HepG2 (cell line): ENCODE measurements around the gene CDYL. TPM values are rescaled to one million over a fixed set of nuclear protein-coding genes. Genes with fewer than 3 reads are reported as not detected.

Source experiments
- CEBPZ ChIP-seq: IDR thresholded peaks from 2 replicates; pipeline ENCODE4 v1.6.1; 2012; ENCODE audit warnings: low read length, improper control_type of control experiment
- CHD4 ChIP-seq: fragments of 200-600 bp; sonication (generic); IDR thresholded peaks from 2 replicates; pipeline ENCODE4 v1.7.0; 2017; ENCODE audit warnings: mild to moderate bottlenecking, low read length, borderline replicate concordance
- FOXA3 ChIP-seq: IDR thresholded peaks from 2 replicates; pipeline ENCODE4 v1.6.1; 2016; ENCODE audit warnings: missing genetic modification reagents, missing compliant biosample characterization
- KMT2B ChIP-seq: IDR thresholded peaks from 2 replicates; pipeline ENCODE4 v1.6.1; 2016; ENCODE audit warnings: missing genetic modification reagents, missing compliant biosample characterization
- MAFG ChIP-seq: sonication (generic); formaldehyde crosslinking; IDR thresholded peaks from 2 replicates; pipeline ENCODE4 v1.5.1; 2020; ENCODE audit warnings: mild to moderate bottlenecking, missing genetic modification reagents
- NFYB ChIP-seq: sonication (generic); formaldehyde crosslinking; IDR thresholded peaks from 2 replicates; pipeline ENCODE4 v1.4.0; 2020; ENCODE audit warnings: missing genetic modification reagents
- NFYC ChIP-seq: IDR thresholded peaks from 2 replicates; pipeline ENCODE4 v1.6.1; 2016; ENCODE audit warnings: missing genetic modification reagents, missing compliant biosample characterization
- PCBP2 ChIP-seq: fragments of 200-400 bp; formaldehyde crosslinking; optimal IDR thresholded peaks from 2 replicates; pipeline ENCODE3; 2018; ENCODE audit warnings: low read length, low read depth; ENCODE audit not compliant: poor library complexity, severe bottlenecking
- RCOR2 ChIP-seq: IDR thresholded peaks from 2 replicates; pipeline ENCODE4 v1.6.1; 2016; ENCODE audit warnings: missing biosample characterization, missing genetic modification reagents
- SMAD1 ChIP-seq: sonication (generic); formaldehyde crosslinking; IDR thresholded peaks from 2 replicates; pipeline ENCODE4 v1.4.0; 2020; ENCODE audit warnings: missing genetic modification reagents, low read depth, mild to moderate bottlenecking, borderline replicate concordance
- ZFP36L2 ChIP-seq: sonication (generic); formaldehyde crosslinking; IDR thresholded peaks from 2 replicates; pipeline ENCODE4 v1.4.0; 2020; ENCODE audit warnings: missing genetic modification reagents
- ZKSCAN8 ChIP-seq: IDR thresholded peaks from 2 replicates; pipeline ENCODE4 v1.6.1; 2016; ENCODE audit warnings: borderline replicate concordance, missing genetic modification reagents, missing compliant biosample characterization
- ZNF224 ChIP-seq: sonication (generic); formaldehyde crosslinking; IDR thresholded peaks from 2 replicates; pipeline ENCODE4 v1.5.0; 2020; ENCODE audit warnings: mild to moderate bottlenecking, missing genetic modification reagents
- ZNF367 ChIP-seq: sonication (generic); formaldehyde crosslinking; IDR thresholded peaks from 2 replicates; pipeline ENCODE4 v1.4.0; 2020; ENCODE audit warnings: missing genetic modification reagents, borderline replicate concordance
- ZNF615 ChIP-seq: sonication (generic); formaldehyde crosslinking; IDR thresholded peaks from 2 replicates; pipeline ENCODE4 v1.5.0; 2020; ENCODE audit warnings: mild to moderate bottlenecking, missing genetic modification reagents, borderline replicate concordance
- ZNF75D ChIP-seq: sonication (generic); formaldehyde crosslinking; IDR thresholded peaks from 2 replicates; pipeline ENCODE4 v1.8.1; 2023; ENCODE audit warnings: missing genetic modification reagents, mild to moderate bottlenecking, borderline replicate concordance
- ZNF841 ChIP-seq: sonication (generic); formaldehyde crosslinking; IDR thresholded peaks from 2 replicates; pipeline ENCODE4 v1.8.1; 2023; ENCODE audit warnings: missing genetic modification reagents, borderline replicate concordance
- polyA plus RNA-seq, 8 experiments: library from polyadenylated mRNA; depleted of rRNA in 3 of 8; stranded (reverse) in 7 of 8; unstranded in 1 of 8; fragments of >200 nt; fragmentation: Illumina TruSeq in 4 of 8; extraction: Trizol in 4 of 8; gene quantifications; 2 replicates each; pipeline versions ENCODE4 v1.2.1 to v1.2.3, GENCODE V29; 2011 to 2016; ENCODE audit warnings: low read depth in 4 of 8, missing spikeins in 1 of 8, mixed read lengths in 1 of 8; ENCODE audit not compliant: insufficient read depth in 1 of 8
- total RNA-seq, 5 experiments: library from RNA; depleted of rRNA; stranded (reverse); fragments of >200 nt; fragmentation: Illumina TruSeq; extraction: Trizol; gene quantifications; 2 replicates each; pipeline ENCODE4 v1.2.3, GENCODE V29; 2016; ENCODE audit warnings: low read depth in 1 of 5
- TF ChIP-seq, protein P1 (sequence below): sonication (generic); formaldehyde crosslinking; IDR thresholded peaks from 2 replicates; pipeline ENCODE4 v1.4.0; 2020; ENCODE audit warnings: missing genetic modification reagents
- TF ChIP-seq, protein P2 (sequence below): sonication (generic); formaldehyde crosslinking; IDR thresholded peaks from 2 replicates; pipeline ENCODE4 v1.4.0; 2020; ENCODE audit warnings: mild to moderate bottlenecking, missing genetic modification reagents

Gene CDYL
- total and polyA plus RNA-seq, 2 of the 13 experiments (the other 11 are each of a cell fraction or from before 2014, with no cell fraction given): 22.8 to 105 TPM

DNA sequence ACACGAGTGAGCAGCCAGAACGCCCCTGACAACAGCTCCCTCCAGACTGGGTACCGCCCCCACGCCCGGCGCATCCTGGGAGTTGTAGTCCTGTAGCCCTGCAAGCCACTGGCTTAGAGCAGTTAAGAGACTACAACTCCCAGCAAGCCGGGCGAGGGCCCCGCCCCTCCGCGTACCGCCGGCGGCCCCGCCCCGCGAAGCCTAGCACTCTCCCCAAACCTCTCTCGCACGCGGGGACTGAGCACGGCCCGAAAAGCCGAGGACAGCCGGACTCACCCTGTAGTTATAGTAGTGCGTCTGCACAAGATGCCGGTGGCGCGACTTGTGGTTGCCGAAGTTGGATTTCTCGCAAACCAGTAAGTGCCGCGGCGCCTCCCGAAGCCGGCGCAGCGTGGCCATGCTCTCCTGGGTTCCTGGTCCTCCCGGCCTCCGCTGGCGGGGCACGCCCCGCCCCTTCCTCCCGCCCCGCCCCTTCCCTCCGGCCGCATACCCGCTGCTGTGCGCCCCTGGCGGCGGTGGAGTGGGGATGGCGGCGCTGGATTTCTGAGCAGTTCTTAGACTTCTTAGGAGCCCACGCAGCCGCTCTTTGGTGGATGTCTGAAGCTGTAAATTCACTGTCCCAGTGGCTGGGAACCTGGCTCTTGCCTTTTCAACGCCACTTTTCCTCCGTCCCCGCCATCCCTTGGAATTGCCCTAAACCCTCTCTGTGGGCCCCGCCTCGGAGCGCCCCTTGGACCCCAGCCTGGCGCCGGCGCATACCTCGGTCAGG, 227.6 kb downstream of the CDYL start, which contains the start of gene RPP40 (continued):
- TF ChIP-seq, protein P1, sequence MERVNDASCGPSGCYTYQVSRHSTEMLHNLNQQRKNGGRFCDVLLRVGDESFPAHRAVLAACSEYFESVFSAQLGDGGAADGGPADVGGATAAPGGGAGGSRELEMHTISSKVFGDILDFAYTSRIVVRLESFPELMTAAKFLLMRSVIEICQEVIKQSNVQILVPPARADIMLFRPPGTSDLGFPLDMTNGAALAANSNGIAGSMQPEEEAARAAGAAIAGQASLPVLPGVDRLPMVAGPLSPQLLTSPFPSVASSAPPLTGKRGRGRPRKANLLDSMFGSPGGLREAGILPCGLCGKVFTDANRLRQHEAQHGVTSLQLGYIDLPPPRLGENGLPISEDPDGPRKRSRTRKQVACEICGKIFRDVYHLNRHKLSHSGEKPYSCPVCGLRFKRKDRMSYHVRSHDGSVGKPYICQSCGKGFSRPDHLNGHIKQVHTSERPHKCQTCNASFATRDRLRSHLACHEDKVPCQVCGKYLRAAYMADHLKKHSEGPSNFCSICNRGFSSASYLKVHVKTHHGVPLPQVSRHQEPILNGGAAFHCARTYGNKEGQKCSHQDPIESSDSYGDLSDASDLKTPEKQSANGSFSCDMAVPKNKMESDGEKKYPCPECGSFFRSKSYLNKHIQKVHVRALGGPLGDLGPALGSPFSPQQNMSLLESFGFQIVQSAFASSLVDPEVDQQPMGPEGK: peak; percentile 59
- no peak for TF ChIP-seq ZNF841
- no peak for TF ChIP-seq NFYC (CRISPR knock-in tag)
- no peak for TF ChIP-seq CHD4
- TF ChIP-seq ZKSCAN8 (CRISPR knock-in tag): peak; percentile 22; the same call in 1 of the 2 replicates
- peak; percentile 93; the same call in 1 of the 2 replicates for TF ChIP-seq ZNF367 (CRISPR knock-in tag)
- TF ChIP-seq PCBP2: no peak
- TF ChIP-seq MAFG (CRISPR knock-in tag): no peak
- TF ChIP-seq SMAD1 (CRISPR knock-in tag): 0 out of 2 replicates have a peak, but pooled peaks have one; percentile 65
- TF ChIP-seq RCOR2 (CRISPR knock-in tag): no peak
- peak; percentile 15 for TF ChIP-seq FOXA3
- peak; percentile 79 for TF ChIP-seq ZNF615 (CRISPR knock-in tag)
- no peak; the same call in 1 of the 2 replicates for TF ChIP-seq ZNF224 (CRISPR knock-in tag)
- no peak for TF ChIP-seq CEBPZ
- TF ChIP-seq ZFP36L2 (CRISPR knock-in tag): peak; percentile 86
- peak; percentile 96 for TF ChIP-seq KMT2B (CRISPR knock-in tag)
- TF ChIP-seq ZNF75D (CRISPR knock-in tag): no peak
- TF ChIP-seq, protein P2, sequence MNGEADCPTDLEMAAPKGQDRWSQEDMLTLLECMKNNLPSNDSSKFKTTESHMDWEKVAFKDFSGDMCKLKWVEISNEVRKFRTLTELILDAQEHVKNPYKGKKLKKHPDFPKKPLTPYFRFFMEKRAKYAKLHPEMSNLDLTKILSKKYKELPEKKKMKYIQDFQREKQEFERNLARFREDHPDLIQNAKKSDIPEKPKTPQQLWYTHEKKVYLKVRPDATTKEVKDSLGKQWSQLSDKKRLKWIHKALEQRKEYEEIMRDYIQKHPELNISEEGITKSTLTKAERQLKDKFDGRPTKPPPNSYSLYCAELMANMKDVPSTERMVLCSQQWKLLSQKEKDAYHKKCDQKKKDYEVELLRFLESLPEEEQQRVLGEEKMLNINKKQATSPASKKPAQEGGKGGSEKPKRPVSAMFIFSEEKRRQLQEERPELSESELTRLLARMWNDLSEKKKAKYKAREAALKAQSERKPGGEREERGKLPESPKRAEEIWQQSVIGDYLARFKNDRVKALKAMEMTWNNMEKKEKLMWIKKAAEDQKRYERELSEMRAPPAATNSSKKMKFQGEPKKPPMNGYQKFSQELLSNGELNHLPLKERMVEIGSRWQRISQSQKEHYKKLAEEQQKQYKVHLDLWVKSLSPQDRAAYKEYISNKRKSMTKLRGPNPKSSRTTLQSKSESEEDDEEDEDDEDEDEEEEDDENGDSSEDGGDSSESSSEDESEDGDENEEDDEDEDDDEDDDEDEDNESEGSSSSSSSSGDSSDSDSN (CRISPR knock-in tag): peak; percentile 45
- peak; percentile 42 for TF ChIP-seq NFYB (CRISPR knock-in tag)
